Upper lobe of left lung (tissue), 4 donors: Measurements from ENCODE around the gene EEPD1.

ENCODE experiments used
- POLR2A ChIP-seq, 4 donors: fragments of 450-650 bp; IDR thresholded peaks; one replicate each; pipeline ENCODE4 v1.5.1; 2016 to 2017; ENCODE audit warnings: antibody characterized with exemption in 4 of 4, mild to moderate bottlenecking in 2 of 4
- POLR2AphosphoS5 ChIP-seq, 2 donors: sonication (generic); formaldehyde crosslinking; IDR thresholded peaks; one replicate each; pipeline ENCODE4 v1.5.1; 2017; ENCODE audit warnings: antibody characterized with exemption in 2 of 2
- TF ChIP-seq, protein P1 (sequence below), 6 experiments: fragments of 450-650 bp in 4 of 6; fragments of 200-600 bp in 2 of 6; sonication (generic) in 2 of 6; IDR thresholded peaks; one replicate each; pipeline ENCODE4 v1.5.1; 2016 to 2019; ENCODE audit warnings: antibody characterized with exemption in 6 of 6

DNA sequence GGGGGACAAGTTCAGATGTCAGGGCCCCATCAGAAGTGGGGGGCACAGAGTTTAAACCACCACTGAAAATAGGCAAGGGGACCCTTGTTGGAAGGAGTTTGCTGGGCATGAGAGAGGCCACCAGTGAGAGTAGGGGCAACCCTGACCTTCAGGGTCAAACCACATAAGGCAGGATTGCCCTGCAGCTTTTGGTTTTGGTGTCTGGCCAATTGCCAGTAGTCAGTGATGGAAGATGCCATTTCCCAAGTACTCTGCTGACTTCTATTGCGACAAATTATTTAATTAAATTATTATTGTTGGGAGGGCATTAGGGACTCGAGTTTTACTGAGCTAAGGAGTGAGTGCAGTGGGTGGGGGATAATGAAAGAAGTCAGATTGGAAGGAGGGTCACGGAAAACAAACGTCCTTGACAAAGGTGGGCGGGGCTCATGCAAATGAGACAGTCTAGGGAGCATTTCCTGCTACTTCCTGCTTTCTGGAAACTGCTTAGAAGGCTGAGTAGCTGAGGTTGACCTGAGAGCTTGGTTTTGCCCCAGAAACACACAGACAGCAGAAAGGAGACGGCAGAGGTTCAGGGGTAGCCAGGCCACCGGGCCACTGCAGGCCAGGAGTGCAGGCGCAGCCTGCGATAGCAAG is 162.4 kb downstream of the EEPD1 start:
- TF ChIP-seq, protein P1, sequence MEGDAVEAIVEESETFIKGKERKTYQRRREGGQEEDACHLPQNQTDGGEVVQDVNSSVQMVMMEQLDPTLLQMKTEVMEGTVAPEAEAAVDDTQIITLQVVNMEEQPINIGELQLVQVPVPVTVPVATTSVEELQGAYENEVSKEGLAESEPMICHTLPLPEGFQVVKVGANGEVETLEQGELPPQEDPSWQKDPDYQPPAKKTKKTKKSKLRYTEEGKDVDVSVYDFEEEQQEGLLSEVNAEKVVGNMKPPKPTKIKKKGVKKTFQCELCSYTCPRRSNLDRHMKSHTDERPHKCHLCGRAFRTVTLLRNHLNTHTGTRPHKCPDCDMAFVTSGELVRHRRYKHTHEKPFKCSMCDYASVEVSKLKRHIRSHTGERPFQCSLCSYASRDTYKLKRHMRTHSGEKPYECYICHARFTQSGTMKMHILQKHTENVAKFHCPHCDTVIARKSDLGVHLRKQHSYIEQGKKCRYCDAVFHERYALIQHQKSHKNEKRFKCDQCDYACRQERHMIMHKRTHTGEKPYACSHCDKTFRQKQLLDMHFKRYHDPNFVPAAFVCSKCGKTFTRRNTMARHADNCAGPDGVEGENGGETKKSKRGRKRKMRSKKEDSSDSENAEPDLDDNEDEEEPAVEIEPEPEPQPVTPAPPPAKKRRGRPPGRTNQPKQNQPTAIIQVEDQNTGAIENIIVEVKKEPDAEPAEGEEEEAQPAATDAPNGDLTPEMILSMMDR (IDR thresholded peaks at IDR 0.05), result no peak
- TF ChIP-seq POLR2AphosphoS5 (IDR thresholded peaks at IDR 0.05), result no peak
- TF ChIP-seq POLR2A (IDR thresholded peaks at IDR 0.05), result no peak
